HL-60/S4 (cell line): ENCODE measurements around the gene PAQR6.
"Not testable (repeated sequence)": the region's sequence is repeated elsewhere in the genome, so short reads cannot be mapped to it uniquely, and the experiment has no call there.

Experiments
- in situ Hi-C: fragments of 300-500 bp; cut with MboI; formaldehyde crosslinking; loops from 2 replicates; pipeline ENCODE4 v1.14.3; 2022; ENCODE audit warnings: low sequenced_read_pairs

PAQR6 gene

GRCh38 chr1:156233426-156234127 is 14.3 kb downstream of the PAQR6 start:
- in situ Hi-C loops: no loop called here

GRCh38 chr1:156232201-156232894 is 15.5 kb downstream of the PAQR6 start:
- in situ Hi-C loops: no loop called here

GRCh38 chr1:156230473-156230837 is 17.4 kb downstream of the PAQR6 start:
- in situ Hi-C loops: no loop called here

GRCh38 chr1:156229809-156230472 is 17.9 kb downstream of the PAQR6 start:
- in situ Hi-C loops: loop anchor here (10.0 kb wide), 1 partner anchor 145 kb away; the partner anchor contains the start of gene MEX3A

GRCh38 chr1:156228501-156228900 is 19.4 kb downstream of the PAQR6 start:
- in situ Hi-C loops: loop anchor here (10.0 kb wide), 1 partner anchor 144 kb away; the partner anchor contains the start of gene MEX3A

- in situ Hi-C loops: loop anchor here (10.0 kb wide), 1 partner anchor 142 kb away; the partner anchor contains the start of gene MEX3A
Measured at GRCh38 chr1:156226782-156227181, 21.1 kb downstream of the PAQR6 start.

- in situ Hi-C loops: loop anchor here (10.0 kb wide), 1 partner anchor 141 kb away; the partner anchor contains the start of gene MEX3A
Measured at GRCh38 chr1:156226116-156226538, 21.7 kb downstream of the PAQR6 start.

- in situ Hi-C loops: loop anchor here (10.0 kb wide), 1 partner anchor 141 kb away; the partner anchor contains the start of gene MEX3A
Measured at GRCh38 chr1:156225677-156226014, 22.2 kb downstream of the PAQR6 start.

- in situ Hi-C loops: loop anchor here (5.0 to 10.0 kb wide), 2 partner anchors 75 to 137 kb away; partner anchors contain the start of gene MEX3A
Measured at GRCh38 chr1:156221986-156222692, 25.7 kb downstream of the PAQR6 start.

- in situ Hi-C loops: loop anchor here (5.0 to 10.0 kb wide), 2 partner anchors 73 to 135 kb away; partner anchors contain the start of gene MEX3A
Measured at GRCh38 chr1:156220226-156220625, 27.6 kb downstream of the PAQR6 start.

- in situ Hi-C loops: no loop called here
Measured at GRCh38 chr1:156217871-156218270, 30.0 kb downstream of the PAQR6 start.

GRCh38 chr1:156216361-156217086 is 31.3 kb downstream of the PAQR6 start:
- in situ Hi-C loops: not testable (repeated sequence)

- in situ Hi-C loops: no loop called here
Measured at GRCh38 chr1:156214024-156214748, 33.7 kb downstream of the PAQR6 start.

- in situ Hi-C loops: no loop called here
Measured at GRCh38 chr1:156213644-156213966, 34.3 kb downstream of the PAQR6 start.

- in situ Hi-C loops: no loop called here
Measured at GRCh38 chr1:156212833-156213643, 34.8 kb downstream of the PAQR6 start, which contains the start of gene PMF1. TSS of gene PMF1 (plus strand) at chr1:156213007. CDS start at chr1:156213016, 9 bp downstream.

- in situ Hi-C loops: no loop called here
Measured at GRCh38 chr1:156212130-156212529, 35.7 kb downstream of the PAQR6 start.

- in situ Hi-C loops: no loop called here
Measured at GRCh38 chr1:156211243-156211642, 36.6 kb downstream of the PAQR6 start.

- in situ Hi-C loops: no loop called here
Measured at GRCh38 chr1:156204686-156205085, 43.2 kb downstream of the PAQR6 start.

GRCh38 chr1:156203331-156203730 is 44.5 kb downstream of the PAQR6 start:
- in situ Hi-C loops: no loop called here
